ENCODE data around the gene STK32C. TPM values are rescaled to one million over a fixed set of nuclear protein-coding genes. Genes with fewer than 3 reads are reported as not detected.
"Not testable (repeated sequence)": the region's sequence is repeated elsewhere in the genome, so short reads cannot be mapped to it uniquely, and the experiment has no call there.

Gene STK32C
- total RNA-seq, 1 donor from 2014 or later: 4.7 TPM

DNA sequence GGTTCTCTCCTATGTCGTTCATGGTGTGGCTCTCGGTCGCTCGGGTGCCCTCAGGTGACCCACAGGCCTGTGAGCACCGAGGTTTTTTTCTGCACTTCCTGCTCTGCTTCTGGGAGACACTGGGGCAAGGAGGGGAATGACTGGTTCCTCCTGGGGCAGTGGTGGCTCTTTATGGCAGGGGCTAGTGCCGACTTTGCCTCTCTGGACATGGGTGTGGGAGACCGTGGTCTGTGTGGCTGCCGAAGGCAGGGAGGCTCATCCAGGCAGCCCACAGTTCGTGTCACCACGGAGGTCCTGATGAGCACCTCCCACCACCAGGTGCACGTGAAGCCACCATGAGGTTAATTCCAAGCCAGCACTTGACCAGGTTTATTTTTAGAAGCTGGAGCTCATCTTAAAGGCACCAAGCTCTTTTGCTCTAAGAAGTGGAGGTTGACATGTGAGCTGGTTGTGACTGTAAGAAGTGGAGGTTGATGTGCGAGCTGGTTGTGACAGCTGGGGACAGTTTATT, 145.7 kb downstream of the STK32C start:
- TF ChIP-seq POLR2A (IDR thresholded peaks at IDR 0.05): no peak
- TF ChIP-seq POLR2AphosphoS5 (IDR thresholded peaks at IDR 0.05; ENCODE audit: insufficient read depth in 1 of 2, low read depth in 1 of 2): no peak
- TF ChIP-seq, protein P1, sequence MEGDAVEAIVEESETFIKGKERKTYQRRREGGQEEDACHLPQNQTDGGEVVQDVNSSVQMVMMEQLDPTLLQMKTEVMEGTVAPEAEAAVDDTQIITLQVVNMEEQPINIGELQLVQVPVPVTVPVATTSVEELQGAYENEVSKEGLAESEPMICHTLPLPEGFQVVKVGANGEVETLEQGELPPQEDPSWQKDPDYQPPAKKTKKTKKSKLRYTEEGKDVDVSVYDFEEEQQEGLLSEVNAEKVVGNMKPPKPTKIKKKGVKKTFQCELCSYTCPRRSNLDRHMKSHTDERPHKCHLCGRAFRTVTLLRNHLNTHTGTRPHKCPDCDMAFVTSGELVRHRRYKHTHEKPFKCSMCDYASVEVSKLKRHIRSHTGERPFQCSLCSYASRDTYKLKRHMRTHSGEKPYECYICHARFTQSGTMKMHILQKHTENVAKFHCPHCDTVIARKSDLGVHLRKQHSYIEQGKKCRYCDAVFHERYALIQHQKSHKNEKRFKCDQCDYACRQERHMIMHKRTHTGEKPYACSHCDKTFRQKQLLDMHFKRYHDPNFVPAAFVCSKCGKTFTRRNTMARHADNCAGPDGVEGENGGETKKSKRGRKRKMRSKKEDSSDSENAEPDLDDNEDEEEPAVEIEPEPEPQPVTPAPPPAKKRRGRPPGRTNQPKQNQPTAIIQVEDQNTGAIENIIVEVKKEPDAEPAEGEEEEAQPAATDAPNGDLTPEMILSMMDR (IDR thresholded peaks at IDR 0.05): no peak
- H3K27me3 ChIP-seq: no peaks in the 10 kb centered on the region
- no peak for DNase-seq (ENCODE audit: extremely low spot score in 2 of 2)

DNA sequence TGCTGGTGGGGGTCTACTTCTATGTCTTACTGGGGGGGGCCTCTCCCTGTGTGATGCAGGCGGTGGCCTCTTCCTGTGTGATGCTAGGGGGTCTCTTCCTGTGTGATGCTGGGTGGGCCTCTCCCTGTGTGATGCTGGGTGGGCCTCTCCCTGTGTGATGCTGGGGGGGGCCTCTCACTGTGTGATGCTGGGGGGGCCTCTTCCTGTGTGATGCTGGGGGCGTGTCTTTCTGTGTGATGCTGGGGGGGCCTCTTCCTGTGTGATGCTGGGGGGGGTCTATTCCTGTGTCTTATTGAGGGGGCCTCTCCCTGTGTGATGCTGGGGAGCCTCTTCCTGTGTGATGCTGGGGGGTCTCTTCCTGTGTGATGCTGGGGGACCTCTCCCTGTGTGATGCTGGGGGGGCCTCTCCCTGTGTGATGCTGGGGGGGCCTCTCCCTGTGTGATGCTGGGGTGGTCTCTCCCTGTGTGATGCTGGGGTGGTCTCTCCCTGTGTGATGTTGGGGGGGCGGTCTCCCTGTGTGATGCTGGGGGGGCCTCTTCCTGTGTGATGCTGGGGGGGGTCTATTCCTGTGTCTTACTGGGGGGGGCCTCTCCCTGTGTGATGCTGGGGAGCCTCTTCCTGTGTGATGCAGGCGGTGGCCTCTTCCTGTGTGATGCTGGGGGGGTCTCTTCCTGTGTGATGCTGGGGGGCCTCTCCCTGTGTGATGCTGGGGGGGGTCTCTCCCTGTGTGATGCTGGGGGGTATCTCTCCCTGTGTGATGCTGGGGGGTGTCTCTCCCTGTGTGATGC, 146.7 kb downstream of the STK32C start:
- H3K27ac ChIP-seq; H3K9me3 ChIP-seq; H3K4me1 ChIP-seq; H3K27me3 ChIP-seq; DNase-seq (ENCODE audit: extremely low spot score in 2 of 2); H3K36me3 ChIP-seq; intact Hi-C loops (cut with DNase I); H3K4me3 ChIP-seq: not testable (repeated sequence)

More for the DNA sequence above, 145.7 kb downstream of the STK32C start:
- H3K36me3 ChIP-seq: no peaks in the 10 kb centered on the region
- no peak overlapping the region for H3K27ac ChIP-seq
- no peaks in the 10 kb centered on the region for H3K9me3 ChIP-seq
- H3K4me3 ChIP-seq: no peak overlapping the region
- intact Hi-C loops (cut with DNase I): no loop called here
- no peaks in the 10 kb centered on the region for H3K4me1 ChIP-seq

DNA sequence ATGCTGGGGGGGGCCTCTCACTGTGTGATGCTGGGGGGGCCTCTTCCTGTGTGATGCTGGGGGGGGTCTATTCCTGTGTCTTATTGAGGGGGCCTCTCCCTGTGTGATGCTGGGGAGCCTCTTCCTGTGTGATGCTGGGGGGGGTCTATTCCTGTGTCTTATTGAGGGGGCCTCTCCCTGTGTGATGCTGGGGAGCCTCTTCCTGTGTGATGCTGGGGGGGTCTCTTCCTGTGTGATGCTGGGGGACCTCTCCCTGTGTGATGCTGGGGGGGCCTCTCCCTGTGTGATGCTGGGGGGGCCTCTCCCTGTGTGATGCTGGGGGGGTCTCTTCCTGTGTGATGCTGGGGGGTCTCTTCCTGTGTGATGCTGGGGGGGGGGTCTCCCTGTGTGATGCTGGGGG, 147.5 kb downstream of the STK32C start:
- H3K27me3 ChIP-seq; H3K27ac ChIP-seq; intact Hi-C loops (cut with DNase I): not testable (repeated sequence)

DNA sequence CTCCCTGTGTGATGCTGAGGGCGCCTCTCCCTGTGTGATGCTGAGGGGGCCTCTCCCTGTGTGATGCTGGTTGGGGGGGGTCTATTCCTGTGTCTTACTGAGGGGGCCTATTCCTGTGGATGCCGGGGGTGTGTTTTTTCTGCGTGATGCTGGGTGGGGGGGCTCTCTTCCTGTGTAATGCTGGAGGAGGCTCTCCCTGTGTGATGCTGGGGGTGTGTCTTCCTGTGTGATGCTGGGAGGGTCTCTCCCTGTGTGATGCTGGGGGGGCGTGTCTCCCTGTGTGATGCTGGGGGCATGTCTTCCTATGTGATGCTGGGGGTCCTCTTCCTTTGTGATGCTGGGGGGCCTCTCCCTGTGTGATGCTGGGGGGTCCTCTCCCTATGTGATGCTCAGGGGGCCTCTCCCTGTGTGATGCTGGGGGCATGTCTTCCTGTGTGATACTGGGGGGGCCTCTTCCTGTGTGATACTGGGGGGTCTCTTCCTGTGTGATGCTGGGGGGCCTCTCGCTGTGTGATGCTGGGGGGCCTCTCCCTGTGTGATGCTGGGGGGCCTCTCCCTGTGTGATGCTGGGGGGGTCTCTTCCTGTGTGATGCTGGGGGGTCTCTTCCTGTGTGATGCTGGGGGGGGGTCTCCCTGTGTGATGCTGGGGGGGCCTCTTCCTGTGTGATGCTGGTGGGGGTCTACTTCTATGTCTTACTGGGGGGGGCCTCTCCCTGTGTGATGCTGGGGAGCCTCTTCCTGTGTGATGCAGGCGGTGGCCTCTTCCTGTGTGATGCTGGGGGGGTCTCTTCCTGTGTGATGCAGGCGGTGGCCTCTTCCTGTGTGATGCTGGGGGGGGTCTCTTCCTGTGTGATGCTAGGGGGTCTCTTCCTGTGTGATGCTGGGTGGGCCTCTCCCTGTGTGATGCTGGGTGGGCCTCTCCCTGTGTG, 148.2 kb downstream of the STK32C start:
- H3K4me1 ChIP-seq; H3K27me3 ChIP-seq; H3K27ac ChIP-seq; H3K9me3 ChIP-seq; H3K36me3 ChIP-seq; intact Hi-C loops (cut with DNase I); H3K4me3 ChIP-seq; DNase-seq (ENCODE audit: extremely low spot score in 2 of 2): not testable (repeated sequence)

More for the DNA sequence above, 147.5 kb downstream of the STK32C start:
- not testable (repeated sequence) for H3K9me3 ChIP-seq; DNase-seq (ENCODE audit: extremely low spot score in 2 of 2); H3K36me3 ChIP-seq; H3K4me1 ChIP-seq; H3K4me3 ChIP-seq

DNA sequence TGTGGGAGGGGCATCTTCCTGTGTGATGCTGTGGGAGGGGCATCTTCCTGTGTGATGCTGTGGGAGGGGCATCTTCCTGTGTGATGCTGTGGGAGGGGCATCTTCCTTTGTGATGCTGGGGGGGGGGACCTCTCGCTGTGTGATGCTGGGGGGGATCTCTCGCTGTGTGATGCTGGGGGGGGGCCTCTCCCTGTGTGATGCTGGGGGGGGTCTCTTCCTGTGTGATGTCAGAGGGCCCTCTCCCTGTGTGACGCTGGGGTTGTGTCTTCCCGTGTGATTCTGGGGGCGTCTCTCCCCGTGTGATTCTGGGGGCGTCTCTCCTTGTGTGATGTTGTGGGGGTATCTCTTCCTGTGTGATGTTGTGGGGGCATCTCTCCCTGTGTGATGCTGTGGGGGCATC, 148.9 kb downstream of the STK32C start:
- Histone ChIP-seq H3K27ac (no peak overlapping the region), H3K36me3 (no peaks in the 10 kb centered on the region), H3K4me1 (no peaks in the 10 kb centered on the region), H3K27me3 (no peaks in the 10 kb centered on the region), H3K4me3 (no peak overlapping the region), H3K9me3 (no peaks in the 10 kb centered on the region)
- DNase-seq (ENCODE audit: extremely low spot score in 2 of 2): no peak
- TF ChIP-seq POLR2AphosphoS5 (IDR thresholded peaks at IDR 0.05; ENCODE audit: insufficient read depth in 1 of 2, low read depth in 1 of 2) (no peak), POLR2A (IDR thresholded peaks at IDR 0.05) (no peak)
- TF ChIP-seq, protein P1 (IDR thresholded peaks at IDR 0.05): no peak
- intact Hi-C loops (cut with DNase I): no loop called here

DNA sequence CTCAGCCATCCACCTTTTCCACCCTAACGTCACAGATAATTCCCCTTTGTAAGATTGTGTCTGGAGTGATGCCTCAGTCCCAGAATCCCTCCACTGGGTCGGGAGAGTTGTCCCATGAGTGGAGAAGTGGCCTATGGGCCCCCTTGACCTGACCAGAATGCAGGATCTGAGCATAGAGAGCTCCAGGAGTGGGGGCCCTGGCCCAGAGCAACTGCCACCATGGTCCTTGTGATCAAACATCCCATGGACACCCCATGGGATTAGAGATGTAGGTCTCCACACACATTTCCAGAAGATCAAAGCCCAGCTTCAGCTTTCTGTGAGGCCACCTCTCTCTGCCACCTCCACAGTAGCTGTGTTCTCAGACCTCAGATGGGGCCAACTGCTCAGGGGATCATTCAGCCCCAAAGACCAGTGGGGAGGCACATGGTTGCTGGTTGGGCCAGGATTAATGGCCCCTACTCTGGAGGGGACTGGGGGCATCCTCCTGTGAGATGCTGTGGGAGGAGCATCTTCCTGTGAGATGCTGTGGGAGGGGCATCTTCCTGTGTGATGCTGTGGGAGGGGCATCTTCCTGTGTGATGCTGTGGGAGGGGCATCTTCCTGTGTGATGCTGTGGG, 149.5 kb downstream of the STK32C start:
- TF ChIP-seq, protein P1 (IDR thresholded peaks at IDR 0.05): no peak
- TF ChIP-seq POLR2AphosphoS5 (IDR thresholded peaks at IDR 0.05; ENCODE audit: insufficient read depth in 1 of 2, low read depth in 1 of 2) (no peak), POLR2A (IDR thresholded peaks at IDR 0.05) (no peak)
- Histone ChIP-seq H3K27ac (no peak overlapping the region), H3K4me3 (no peak overlapping the region), H3K27me3 (no peaks in the 10 kb centered on the region), H3K4me1 (no peaks in the 10 kb centered on the region), H3K9me3 (no peaks in the 10 kb centered on the region), H3K36me3 (no peaks in the 10 kb centered on the region)
- intact Hi-C loops (cut with DNase I): no loop called here
- no peak for DNase-seq (ENCODE audit: extremely low spot score in 2 of 2)
